B cell (primary cell): ENCODE measurements around the gene WDFY4. TPM values are rescaled to one million over a fixed set of nuclear protein-coding genes. Genes with fewer than 3 reads are reported as not detected.

Source experiments
- ATAC-seq: fragments of 200-7000 bp; cut with Tn5 transposase; one replicate; pipeline ENCODE4 v1.10.0; 2021; ENCODE audit warnings: low read depth, mild to moderate bottlenecking, moderate number of reproducible peaks, moderate library complexity
- CTCF ChIA-PET: fragments of 350-600 bp; sonication (Branson Sonifier 250); formaldehyde crosslinking; loops from one replicate; lab custom pipeline; 2021; ENCODE audit warnings: antibody characterized with exemption, inconsistent platforms; lab: Charles Lee
- POLR2A ChIA-PET: fragments of 350-600 bp; sonication (Branson Sonifier 250); formaldehyde crosslinking; loops from one replicate; lab custom pipeline; 2021; ENCODE audit warnings: antibody characterized with exemption; lab: Charles Lee
- DNase-seq: peaks from one replicate; pipeline ENCODE4 v3.0.0; 2013
- H2AFZ ChIP-seq: 2 replicates; pipeline ENCODE4 v1.6.1; 2012; ENCODE audit warnings: mild to moderate bottlenecking, low read depth, low read length; ENCODE audit not compliant: insufficient read depth, poor library complexity, severe bottlenecking
- H3K27ac ChIP-seq, 2 donors: 1 replicate in 1 of 2; 2 replicates in 1 of 2; pipeline ENCODE4 v1.5.1; 2012 to 2013; ENCODE audit warnings: low read length in 2 of 2, mild to moderate bottlenecking in 2 of 2, moderate library complexity in 1 of 2
- H3K27me3 ChIP-seq, 4 experiments: fragments of 200-600 bp in 1 of 4; sonication (generic) in 1 of 4; replicated peaks in 1 of 4; 1 replicate in 2 of 4; 2 replicates in 2 of 4; pipeline versions ENCODE4 v1.6.1 to v1.7.0; 2013 to 2016; ENCODE audit warnings: low read length in 3 of 4, mild to moderate bottlenecking in 2 of 4, mixed read lengths in 1 of 4, moderate library complexity in 1 of 4; ENCODE audit not compliant: insufficient read depth in 4 of 4, control insufficient read depth in 3 of 4; ENCODE audit errors: control extremely low read depth in 1 of 4
- H3K36me3 ChIP-seq, 2 experiments: replicated peaks in 1 of 2; 1 replicate in 1 of 2; 2 replicates in 1 of 2; pipeline versions ENCODE4 v1.6.1 to v1.7.1; 2013; ENCODE audit warnings: low read length in 1 of 2; ENCODE audit not compliant: insufficient read depth in 2 of 2, control insufficient read depth in 1 of 2; ENCODE audit errors: control extremely low read depth in 1 of 2, extremely low read depth in 1 of 2
- H3K4me1 ChIP-seq, 2 donors: fragments of 200-600 bp in 1 of 2; sonication (generic) in 1 of 2; 1 replicate in 1 of 2; 2 replicates in 1 of 2; pipeline versions ENCODE4 v1.5.1 to v1.6.1; 2013 to 2017; ENCODE audit warnings: low read length in 2 of 2; ENCODE audit not compliant: control insufficient read depth in 2 of 2, insufficient read depth in 2 of 2
- H3K4me2 ChIP-seq: replicated peaks from 2 replicates; pipeline ENCODE3; 2012; ENCODE audit warnings: mild to moderate bottlenecking, low read depth, low read length; ENCODE audit not compliant: poor library complexity, severe bottlenecking
- H3K4me3 ChIP-seq, 5 experiments: fragments of 200-600 bp in 1 of 5; sonication (generic) in 1 of 5; 1 replicate in 3 of 5; 2 replicates in 2 of 5; pipeline versions ENCODE4 v1.5.1 to v1.7.0; 2011 to 2016; ENCODE audit warnings: low read length in 4 of 5, mild to moderate bottlenecking in 4 of 5, low read depth in 2 of 5, control low read depth in 1 of 5, moderate library complexity in 1 of 5; ENCODE audit not compliant: insufficient read depth in 1 of 5; ENCODE audit errors: control extremely low read depth in 1 of 5, extremely low read depth in 1 of 5
- H3K79me2 ChIP-seq: fragments of 200-600 bp; sonication (generic); one replicate; pipeline ENCODE4 v1.6.0; 2016; ENCODE audit warnings: low read length; ENCODE audit not compliant: control insufficient read depth, insufficient read depth
- H3K9ac ChIP-seq: fragments of 200-600 bp; sonication (generic); 2 replicates; pipeline ENCODE4 v1.6.1; 2017; ENCODE audit warnings: mild to moderate bottlenecking, low read length, moderate library complexity
- H3K9me3 ChIP-seq, 3 donors: one replicate each; pipeline versions ENCODE4 v1.6.1 to v1.7.1; 2013; ENCODE audit warnings: low read length in 2 of 3; ENCODE audit not compliant: control insufficient read depth in 2 of 3, insufficient read depth in 1 of 3; ENCODE audit errors: control extremely low read depth in 1 of 3
- H4K20me1 ChIP-seq: 2 replicates; pipeline ENCODE4 v1.6.0; 2012; ENCODE audit warnings: mild to moderate bottlenecking, low read length; ENCODE audit not compliant: insufficient read depth, control insufficient read depth, poor library complexity, severe bottlenecking
- H3K27ac Mint-ChIP-seq: one replicate; pipeline ENCODE4 v1.8.0; 2021; ENCODE audit warnings: mixed read lengths
- H3K27me3 Mint-ChIP-seq: one replicate; pipeline ENCODE4 v1.8.0; 2021; ENCODE audit warnings: mixed read lengths
- H3K4me1 Mint-ChIP-seq: one replicate; pipeline ENCODE4 v1.8.0; 2021; ENCODE audit warnings: mixed read lengths
- H3K4me3 Mint-ChIP-seq: one replicate; pipeline ENCODE4 v1.8.0; 2021; ENCODE audit warnings: mixed read lengths
- H3K9me3 Mint-ChIP-seq: one replicate; pipeline ENCODE4 v1.8.0; 2022; ENCODE audit warnings: mixed read lengths; ENCODE audit not compliant: insufficient read depth
- EZH2 ChIP-seq: IDR thresholded peaks from 2 replicates; pipeline ENCODE4 v1.6.1; 2012; ENCODE audit warnings: borderline replicate concordance, low read depth, mild to moderate bottlenecking, moderate library complexity, low read length; ENCODE audit not compliant: insufficient read depth, poor library complexity, severe bottlenecking
- WGBS: methylation state at CpG from one replicate; pipeline ENCODE4 v1.1.5; 2013; ENCODE audit warnings: missing lambda C conversion rate; ENCODE audit not compliant: insufficient coverage; 5-methylcytosine and 5-hydroxymethylcytosine counted together
- intact Hi-C: fragments of 100-400 bp; cut with micrococcal nuclease; formaldehyde crosslinking; loops from one replicate; pipeline ENCODE4 v1.10.0; 2022
- polyA plus RNA-seq: library from polyadenylated mRNA; depleted of rRNA; stranded (reverse); fragments of >200 nt; gene quantifications from 2 replicates; pipeline ENCODE4 v1.2.3, GENCODE V29; 2012
- total RNA-seq, 2 donors: library from RNA; stranded (reverse); fragments of 120-200 nt in 1 of 2; gene quantifications; 1 replicate in 1 of 2; 2 replicates in 1 of 2; pipeline versions ENCODE4 v1.2.3 to v1.2.4, GENCODE V29; 2013 to 2022
- TF ChIP-seq, protein P1 (sequence below): fragments of 200-600 bp; IDR thresholded peaks from one replicate; pipeline ENCODE4 v1.8.0; 2022; ENCODE audit warnings: antibody characterized with exemption, mild to moderate bottlenecking

WDFY4 gene
- total and polyA plus RNA-seq, 2 donors (not counting 1 experiment from before 2014, with no cell fraction given) = 262 to 560 TPM

DNA sequence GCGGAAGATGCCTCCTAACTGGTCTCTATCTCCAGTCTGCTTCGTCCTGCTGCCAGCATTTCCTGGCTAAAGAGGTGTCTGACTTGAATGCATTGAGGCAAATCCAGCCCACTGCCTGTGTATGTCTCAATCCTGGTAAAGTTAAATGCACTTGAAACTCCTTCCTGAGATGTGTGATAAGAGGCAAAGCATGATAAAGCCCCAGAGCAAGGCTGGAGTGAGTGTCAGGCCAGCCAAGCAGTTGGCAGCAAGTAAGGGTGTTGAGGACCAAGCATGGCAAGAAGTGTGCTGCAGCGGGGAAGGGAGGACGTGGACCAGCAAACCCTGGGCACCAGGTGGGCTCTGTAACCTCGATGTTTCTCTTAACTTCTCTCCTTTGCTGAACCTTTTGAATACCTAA lies 225.9 kb downstream of the WDFY4 start:
- WGBS = 92% methylated on average over 3 of the region's 5 CpGs
- Histone ChIP-seq H3K27me3 (no peaks in the 10 kb centered on the region), H3K79me2 (peaks cover 11% of the 10 kb centered on the region), H3K9ac (no peak overlapping the region), H3K4me1 (no peaks in the 10 kb centered on the region), H2AFZ (no peak overlapping the region), H3K9me3 (no peaks in the 10 kb centered on the region), H3K27ac (no peak overlapping the region), H4K20me1 (peaks cover 21% of the 10 kb centered on the region), H3K4me3 (no peak overlapping the region), H3K36me3 (peaks cover 5 to 91% of the 10 kb centered on the region in 2 experiments), H3K4me2 (no peak overlapping the region)
- no peaks in the 10 kb centered on the region for H3K9me3 Mint-ChIP-seq
- ATAC-seq (no peak), DNase-seq (no peak)
- ChIA-PET POLR2A (interaction anchor here (0.6 kb wide), 1 partner anchor 226 kb away, joined by 6 read pairs; the partner anchor contains the start of gene WDFY4), CTCF (no interaction called here)
- no peak overlapping the region for H3K27ac Mint-ChIP-seq
- TF ChIP-seq EZH2 = no peak
- TF ChIP-seq, protein P1, sequence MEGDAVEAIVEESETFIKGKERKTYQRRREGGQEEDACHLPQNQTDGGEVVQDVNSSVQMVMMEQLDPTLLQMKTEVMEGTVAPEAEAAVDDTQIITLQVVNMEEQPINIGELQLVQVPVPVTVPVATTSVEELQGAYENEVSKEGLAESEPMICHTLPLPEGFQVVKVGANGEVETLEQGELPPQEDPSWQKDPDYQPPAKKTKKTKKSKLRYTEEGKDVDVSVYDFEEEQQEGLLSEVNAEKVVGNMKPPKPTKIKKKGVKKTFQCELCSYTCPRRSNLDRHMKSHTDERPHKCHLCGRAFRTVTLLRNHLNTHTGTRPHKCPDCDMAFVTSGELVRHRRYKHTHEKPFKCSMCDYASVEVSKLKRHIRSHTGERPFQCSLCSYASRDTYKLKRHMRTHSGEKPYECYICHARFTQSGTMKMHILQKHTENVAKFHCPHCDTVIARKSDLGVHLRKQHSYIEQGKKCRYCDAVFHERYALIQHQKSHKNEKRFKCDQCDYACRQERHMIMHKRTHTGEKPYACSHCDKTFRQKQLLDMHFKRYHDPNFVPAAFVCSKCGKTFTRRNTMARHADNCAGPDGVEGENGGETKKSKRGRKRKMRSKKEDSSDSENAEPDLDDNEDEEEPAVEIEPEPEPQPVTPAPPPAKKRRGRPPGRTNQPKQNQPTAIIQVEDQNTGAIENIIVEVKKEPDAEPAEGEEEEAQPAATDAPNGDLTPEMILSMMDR = no peak
- intact Hi-C loops = no loop called here
- H3K4me3 Mint-ChIP-seq = no peak overlapping the region
- H3K4me1 Mint-ChIP-seq = no peaks in the 10 kb centered on the region
- no peaks in the 10 kb centered on the region for H3K27me3 Mint-ChIP-seq

DNA sequence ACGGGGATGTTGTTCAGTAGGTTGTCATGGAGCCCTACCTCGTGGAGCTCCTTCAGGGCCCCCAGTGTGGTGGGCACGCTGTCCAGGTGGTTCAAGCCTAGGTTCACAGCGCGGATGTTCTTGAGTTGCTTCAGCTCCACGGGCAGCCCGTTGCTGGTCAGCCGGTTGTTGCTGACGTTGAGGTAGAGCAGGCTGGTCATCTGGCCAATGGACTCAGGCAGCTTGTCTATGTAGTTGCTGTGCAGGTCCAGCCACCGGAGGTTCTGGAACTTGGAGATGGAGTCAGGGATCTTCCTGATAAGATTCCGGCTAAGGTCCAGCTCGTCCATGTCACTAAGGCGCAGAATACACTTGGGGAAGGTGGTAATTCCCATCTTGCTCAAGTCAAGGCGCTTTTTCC lies 229.0 kb downstream of the WDFY4 start:
- Histone ChIP-seq H3K9ac (no peak overlapping the region), H3K79me2 (peaks cover 11% of the 10 kb centered on the region), H3K4me1 (no peaks in the 10 kb centered on the region), H3K27me3 (no peaks in the 10 kb centered on the region), H3K4me3 (no peak overlapping the region), H3K9me3 (no peaks in the 10 kb centered on the region), H4K20me1 (peaks cover 19% of the 10 kb centered on the region), H3K36me3 (peaks cover 5 to 82% of the 10 kb centered on the region in 2 experiments), H3K4me2 (no peak overlapping the region), H2AFZ (no peak overlapping the region), H3K27ac (no peak overlapping the region)
- H3K9me3 Mint-ChIP-seq = no peaks in the 10 kb centered on the region
- no peak overlapping the region for H3K4me3 Mint-ChIP-seq
- H3K4me1 Mint-ChIP-seq = no peaks in the 10 kb centered on the region
- H3K27me3 Mint-ChIP-seq = no peaks in the 10 kb centered on the region
- DNase-seq = no peak
- intact Hi-C loops = no loop called here
- over 99% methylated on average over 14 of the region's 14 CpGs for WGBS
- POLR2A ChIA-PET = interaction anchor here (0.7 kb wide), 1 partner anchor 18 kb away, joined by 3 read pairs; no protein-coding TSS in a partner anchor
- TF ChIP-seq, protein P1 = no peak
- TF ChIP-seq EZH2 = no peak
- ATAC-seq = no peak
- CTCF ChIA-PET = no interaction called here
- H3K27ac Mint-ChIP-seq = no peak overlapping the region
